A204.1 (cell line): ENCODE results near the gene WDR13.
A peak's percentile ranks its signal among the peaks of the same experiment; 100 is the strongest.
"Not testable (repeated sequence)": the region's sequence is repeated elsewhere in the genome, so short reads cannot be mapped to it uniquely, and the experiment has no call there.

Experiments used
- FAIRE-seq: peaks from 2 replicates; lab custom pipeline; 2012; peaks lifted over from hg19 to GRCh38; lab: Jason Lieb, UNC

Gene WDR13

DNA sequence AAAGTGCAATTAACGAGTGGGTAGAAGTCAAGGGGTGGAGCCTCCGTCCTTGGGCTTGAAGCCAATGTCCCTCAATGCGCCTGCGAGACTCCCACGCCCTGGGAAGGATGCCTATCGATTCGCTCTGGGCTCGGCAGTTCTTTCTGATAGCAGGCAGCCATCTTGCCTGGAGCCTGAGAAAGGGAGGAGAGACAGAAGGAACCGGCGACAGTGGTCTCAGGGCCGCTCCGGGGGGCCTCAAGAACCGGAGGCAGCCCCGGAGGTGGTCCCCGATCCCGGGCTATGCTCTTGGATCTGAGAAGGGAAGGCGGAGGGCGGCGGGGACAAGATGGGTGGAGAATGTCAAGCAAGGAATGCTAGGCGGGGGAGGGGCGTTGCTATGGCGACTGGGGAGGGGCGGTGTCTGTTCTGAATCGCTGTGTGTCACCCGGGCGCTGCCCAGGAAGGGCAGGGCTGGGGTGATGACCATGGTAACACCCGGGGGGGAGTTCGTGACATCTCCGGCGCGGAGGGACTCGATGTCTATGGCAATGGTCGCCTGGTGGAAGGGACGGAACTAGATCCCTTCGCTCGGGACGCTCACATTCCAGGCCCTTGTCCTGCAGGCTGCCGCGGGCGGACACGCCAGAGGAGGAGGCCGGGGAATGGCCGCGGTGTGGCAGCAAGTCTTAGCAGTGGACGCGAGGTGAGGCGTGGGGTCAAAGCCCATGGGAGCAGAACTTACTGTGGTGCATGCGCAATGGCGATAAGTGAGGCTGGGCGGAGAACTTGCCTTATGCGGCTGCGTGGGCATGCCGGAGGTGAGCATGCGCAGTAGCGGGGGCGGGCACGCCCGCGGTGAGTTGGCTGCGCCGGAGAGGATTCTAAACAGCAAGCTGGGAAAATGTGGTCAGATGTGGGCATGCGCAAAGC, at the start of gene WDR13:
Gene WDR13, plus strand, starts transcription at position 140 of the 912 bp plus-strand sequence. Its CDS starts 505 bp downstream, at position 645.
- peak; percentile 67 for FAIRE-seq

DNA sequence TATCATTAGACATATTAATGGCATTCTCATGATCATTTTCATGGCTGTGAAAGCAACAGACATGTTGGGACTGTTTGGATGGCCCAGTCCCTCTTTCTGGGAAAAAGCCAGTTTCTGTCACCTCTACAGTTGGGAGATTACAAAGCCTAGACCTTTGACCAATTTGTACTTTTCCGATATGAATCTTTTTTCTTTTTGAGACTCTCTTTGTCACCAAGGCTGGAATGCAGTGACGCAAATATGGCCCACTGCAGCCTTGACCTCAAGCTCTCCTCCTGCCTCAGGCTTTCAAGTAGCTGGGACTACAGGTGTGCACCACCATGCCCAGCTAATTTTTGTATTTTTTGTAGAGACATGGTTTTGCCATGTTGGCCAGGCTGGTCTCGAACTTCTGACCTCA, 48.4 kb upstream of the WDR13 start:
- no peak for FAIRE-seq

DNA sequence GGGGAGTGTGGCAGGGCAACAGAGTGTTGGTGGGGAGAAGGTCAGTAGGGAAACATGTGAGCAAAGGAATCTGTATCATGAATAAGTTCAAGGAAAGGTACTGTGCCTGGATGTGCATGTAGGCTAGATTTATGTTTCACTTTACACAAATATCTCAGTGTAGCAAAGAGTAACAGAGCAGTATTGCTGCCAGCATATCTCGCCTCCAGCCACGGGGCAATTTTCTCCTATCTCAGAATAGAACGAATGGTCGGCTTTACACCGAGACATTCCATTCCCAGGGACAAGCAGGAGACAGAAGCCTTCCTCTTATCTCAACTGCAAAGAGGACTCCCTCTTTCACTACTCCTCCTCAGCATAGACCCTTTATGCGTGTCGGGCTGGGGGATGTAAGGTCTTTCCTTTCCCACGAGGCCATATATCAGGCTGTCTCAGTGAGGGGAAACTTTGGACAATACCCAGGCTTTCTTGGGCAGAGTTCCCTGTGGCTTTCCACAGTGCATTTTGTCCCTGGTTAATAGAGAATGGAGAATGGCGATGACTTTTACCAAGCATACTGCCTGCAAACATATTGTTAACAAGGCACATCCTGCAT, 41.5 kb upstream of the WDR13 start:
- not testable (repeated sequence) for FAIRE-seq

GRCh38 chrX:48558271-48558670, 39.0 kb upstream of the WDR13 start:
- no peak for FAIRE-seq

GRCh38 chrX:48559636-48560035, 37.7 kb upstream of the WDR13 start:
- no peak for FAIRE-seq

DNA sequence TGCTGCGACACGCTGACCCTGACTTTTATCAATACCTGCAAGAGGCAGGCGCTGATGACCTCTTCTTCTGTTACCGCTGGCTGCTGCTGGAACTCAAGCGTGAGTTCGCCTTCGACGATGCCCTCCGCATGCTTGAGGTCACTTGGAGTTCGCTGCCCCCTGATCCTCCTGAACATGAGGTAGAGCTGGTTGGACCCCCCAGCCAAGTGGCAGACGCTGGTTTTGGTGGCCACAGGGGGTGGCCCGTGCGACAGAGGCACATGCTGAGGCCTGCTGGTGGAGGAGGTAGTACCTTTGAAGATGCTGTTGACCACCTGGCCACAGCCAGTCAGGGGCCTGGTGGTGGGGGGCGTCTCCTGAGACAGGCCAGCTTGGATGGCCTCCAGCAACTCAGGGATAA, 37.2 kb upstream of the WDR13 start:
- FAIRE-seq, result no peak

DNA sequence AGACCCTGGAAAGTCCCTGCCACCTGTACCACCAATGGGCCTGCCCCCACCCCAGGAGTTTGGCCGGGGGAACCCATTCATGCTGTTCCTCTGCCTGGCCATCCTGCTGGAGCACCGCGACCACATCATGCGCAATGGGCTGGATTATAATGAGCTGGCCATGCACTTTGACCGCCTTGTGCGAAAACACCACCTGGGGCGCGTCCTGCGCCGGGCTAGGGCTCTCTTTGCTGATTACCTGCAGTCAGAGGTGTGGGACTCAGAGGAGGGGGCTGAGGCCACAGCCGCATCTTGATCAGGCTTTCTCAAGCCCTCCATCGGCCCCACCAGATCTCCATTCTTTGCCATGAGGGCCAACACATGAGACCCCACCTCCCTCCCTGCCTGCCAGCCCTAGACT, 36.6 kb upstream of the WDR13 start:
- FAIRE-seq, result no peak

DNA sequence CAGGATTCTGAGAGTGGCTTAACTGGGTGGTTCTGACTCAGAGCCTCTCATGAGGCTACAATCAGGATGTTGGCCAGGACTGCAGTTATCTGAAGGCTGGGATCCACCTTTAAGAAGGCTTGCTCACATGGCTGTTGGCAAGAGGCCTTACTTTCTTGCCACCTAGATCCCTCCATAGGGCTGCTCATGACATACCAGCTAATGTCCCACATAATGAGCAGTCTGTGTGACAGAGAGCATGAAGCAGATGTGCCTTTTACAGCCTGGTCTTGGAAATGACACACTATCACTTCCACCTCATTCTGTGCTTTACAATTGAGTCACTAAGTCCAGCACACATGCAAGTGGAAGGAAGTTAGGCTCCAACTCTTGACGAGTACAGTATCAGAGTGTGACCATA, 27.3 kb upstream of the WDR13 start:
- FAIRE-seq, result no peak

DNA sequence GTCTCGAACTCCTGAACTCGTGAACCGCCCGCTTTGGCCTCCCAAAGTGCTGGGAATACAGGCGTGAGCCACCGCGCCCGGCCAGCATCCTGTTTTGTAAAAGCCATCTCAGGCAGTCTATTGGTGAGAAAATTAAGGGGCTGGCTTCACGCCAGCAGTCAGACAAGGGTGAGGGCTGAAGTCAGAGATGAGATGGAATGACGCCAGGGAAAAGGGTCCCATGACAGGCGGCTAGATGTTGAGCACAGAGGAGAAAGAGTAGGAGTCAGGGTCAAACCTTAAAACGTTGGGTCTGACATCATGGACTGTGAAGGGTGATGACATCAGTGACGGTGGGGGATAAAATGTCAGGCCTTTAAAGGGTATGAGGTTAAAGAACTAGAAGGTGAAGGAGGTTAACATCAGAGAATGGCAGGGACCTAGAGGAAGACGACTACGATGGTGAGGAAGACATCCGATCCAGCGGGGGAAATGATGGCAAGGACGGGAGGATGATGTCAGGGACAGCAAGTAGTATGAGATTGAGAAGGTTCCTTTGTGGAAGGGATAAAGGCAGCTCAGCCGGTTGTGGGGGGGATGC, 23.5 kb upstream of the WDR13 start:
- no peak for FAIRE-seq

- no peak for FAIRE-seq
Observed at GRCh38 chrX:48574270-48575266, 22.7 kb upstream of the WDR13 start, which contains the start of gene RBM3. RBM3 (plus strand) TSS chrX:48574484; CDS start chrX:48575181, 697 bp downstream.

- no peak for FAIRE-seq
Observed at GRCh38 chrX:48575642-48576041, 21.6 kb upstream of the WDR13 start.

DNA sequence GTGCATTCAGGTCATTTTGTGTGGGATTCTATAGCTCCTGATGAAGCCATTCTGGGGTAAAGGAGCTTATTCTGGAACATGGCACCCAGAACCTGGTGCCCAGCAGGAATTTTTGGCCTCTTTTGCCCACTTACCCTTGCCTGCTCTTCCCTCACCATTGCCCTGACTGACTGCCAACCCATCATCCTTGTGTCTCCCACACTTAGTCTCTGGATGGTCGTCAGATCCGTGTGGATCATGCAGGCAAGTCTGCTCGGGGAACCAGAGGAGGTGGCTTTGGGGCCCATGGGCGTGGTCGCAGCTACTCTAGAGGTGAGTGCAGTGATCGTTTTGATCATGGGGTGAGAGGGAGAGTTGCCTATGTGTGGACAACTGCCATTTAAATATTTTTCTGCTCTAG, 21.2 kb upstream of the WDR13 start:
- no peak for FAIRE-seq

- FAIRE-seq, result no peak
Observed at GRCh38 chrX:48578661-48579128, 18.6 kb upstream of the WDR13 start.

DNA sequence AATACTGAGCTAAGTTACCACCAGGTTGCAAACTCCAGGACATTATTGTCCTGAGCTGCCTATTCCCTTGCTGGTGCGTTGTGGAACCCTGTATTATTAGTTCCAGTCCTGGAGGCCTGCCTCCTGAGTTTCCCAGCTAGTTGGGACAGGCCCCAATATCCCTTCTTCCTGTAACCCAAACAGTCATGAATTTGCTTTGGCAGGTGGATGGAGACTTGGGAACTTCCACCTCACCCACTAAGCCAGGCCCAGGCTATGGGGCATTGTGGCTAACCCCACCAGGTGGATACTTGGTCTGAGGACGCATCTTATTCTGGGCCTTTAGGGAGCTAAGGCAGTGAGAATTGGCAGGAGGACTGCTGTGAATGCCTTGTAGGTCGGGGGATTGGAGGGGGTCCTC, 18.0 kb upstream of the WDR13 start:
- no peak for FAIRE-seq

- no peak for FAIRE-seq
Observed at GRCh38 chrX:48580662-48581061, 16.6 kb upstream of the WDR13 start.

DNA sequence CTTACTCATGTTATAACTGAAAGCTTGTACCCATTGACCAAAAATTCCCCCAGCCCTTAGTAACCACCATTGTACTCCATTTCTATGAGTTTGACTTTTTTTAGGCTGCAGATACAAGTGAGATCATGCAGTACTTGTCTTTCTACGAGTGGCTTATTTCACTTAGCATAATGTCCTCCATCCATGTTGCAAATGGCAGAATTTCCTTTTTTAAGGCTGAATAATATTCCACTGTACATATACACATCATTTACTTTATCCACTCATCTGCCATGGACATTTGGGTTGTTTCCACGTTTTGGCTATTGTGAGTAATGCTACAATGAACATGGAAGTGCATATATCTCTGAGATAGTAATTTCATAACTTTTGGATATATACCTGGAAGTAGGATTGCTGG, 12.6 kb upstream of the WDR13 start:
- no peak for FAIRE-seq

DNA sequence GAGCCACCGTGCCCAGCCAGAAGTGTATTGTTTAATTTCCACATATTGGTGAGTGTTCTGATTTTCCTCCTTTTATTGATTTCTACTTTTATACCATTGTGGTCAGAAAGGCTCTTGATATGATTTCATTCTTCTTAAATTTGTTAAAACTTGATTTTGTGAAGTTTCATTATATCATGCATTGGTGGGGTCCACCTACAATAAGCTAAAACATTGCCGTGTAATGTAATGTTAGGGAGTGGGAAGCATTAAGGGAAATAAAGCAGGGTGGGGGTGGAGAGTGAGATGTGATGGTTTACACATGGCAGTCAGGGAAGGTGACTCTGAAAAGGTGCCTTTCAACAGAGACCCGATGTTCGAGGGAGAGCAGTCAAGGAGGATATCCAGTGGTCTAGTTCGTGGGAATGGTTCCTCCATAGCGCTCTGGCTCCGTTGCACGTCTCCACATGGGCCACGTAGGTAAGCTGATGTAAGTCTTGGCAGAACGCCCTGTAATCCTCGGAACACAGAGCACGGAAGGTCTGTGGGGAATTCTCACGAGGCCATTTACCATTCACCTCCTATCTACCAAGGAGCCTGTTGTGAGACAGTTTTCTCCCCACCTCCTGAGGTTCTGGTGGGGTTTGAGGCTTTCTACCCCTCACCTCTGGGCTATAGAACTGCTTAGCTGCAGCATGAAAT, 7.7 kb upstream of the WDR13 start:
- FAIRE-seq, result no peak

GRCh38 chrX:48590203-48591103, 6.8 kb upstream of the WDR13 start:
- no peak for FAIRE-seq

- no peak for FAIRE-seq
Observed at GRCh38 chrX:48591255-48591791, 6.0 kb upstream of the WDR13 start.

GRCh38 chrX:48592971-48593370, 4.3 kb upstream of the WDR13 start:
- no peak for FAIRE-seq
